Activated naive CD4-positive, alpha-beta T cell treated with anti-CD3 and anti-CD28 coated beads, Interleukin-2, amount 10 ng/mL, durations not matched to agents 7 days and 5 days (primary cell): ENCODE measurements around the gene TMEM245.

Source experiments
- CTCF ChIA-PET: fragments of 350-600 bp; sonication (Branson Sonifier 250); formaldehyde crosslinking; loops from one replicate; lab custom pipeline; 2021; ENCODE audit warnings: antibody characterized with exemption; lab: Charles Lee
- DNase-seq: peaks from one replicate; pipeline ENCODE4 v3.0.0-alpha.2; 2020
- H3K27ac Mint-ChIP-seq: one replicate; pipeline ENCODE4 v1.8.0; 2021; ENCODE audit warnings: mild to moderate bottlenecking, moderate library complexity, mixed read lengths
- H3K27me3 Mint-ChIP-seq: one replicate; pipeline ENCODE4 v1.8.0; 2021; ENCODE audit warnings: mild to moderate bottlenecking, mixed read lengths
- H3K36me3 Mint-ChIP-seq: one replicate; pipeline ENCODE4 v1.8.0; 2021; ENCODE audit warnings: mixed read lengths
- H3K4me1 Mint-ChIP-seq: one replicate; pipeline ENCODE4 v1.8.0; 2021; ENCODE audit warnings: mixed read lengths
- H3K4me3 Mint-ChIP-seq: one replicate; pipeline ENCODE4 v1.8.0; 2021; ENCODE audit warnings: mild to moderate bottlenecking, moderate library complexity, mixed read lengths
- H3K9me3 Mint-ChIP-seq: one replicate; pipeline ENCODE4 v1.8.0; 2021; ENCODE audit warnings: mixed read lengths

Gene TMEM245

GRCh38 chr9:109119439-109120203, at the start of gene TMEM245:
TSS of gene TMEM245 (minus strand) at chr9:109119947. CDS start at chr9:109119913, 34 bp downstream.
- H3K27me3 Mint-ChIP-seq: no peaks in the 10 kb centered on the region
- peak within 1 kb of the TSS; percentile 90 for H3K27ac Mint-ChIP-seq
- peak within 1 kb of the TSS; percentile 97 for H3K4me3 Mint-ChIP-seq
- DNase-seq: peak; percentile 98
- no peaks in the 10 kb centered on the region for H3K9me3 Mint-ChIP-seq
- peaks cover 53% of the 10 kb centered on the region for H3K4me1 Mint-ChIP-seq
- peaks cover 24% of the 10 kb centered on the region for H3K36me3 Mint-ChIP-seq
- CTCF ChIA-PET: interaction anchor here (0.6 to 1.7 kb wide), 4 partner anchors 13 to 109 kb away, joined by 3 to 4 read pairs (median 4); no protein-coding TSS in a partner anchor

- no peaks in the 10 kb centered on the region for H3K36me3 Mint-ChIP-seq
- no peak overlapping the region for H3K27ac Mint-ChIP-seq
- CTCF ChIA-PET: no interaction called here
- H3K4me3 Mint-ChIP-seq: no peak overlapping the region
- no peak for DNase-seq
- H3K4me1 Mint-ChIP-seq: peaks cover 12% of the 10 kb centered on the region
- peaks cover 68% of the 10 kb centered on the region for H3K27me3 Mint-ChIP-seq
- H3K9me3 Mint-ChIP-seq: no peaks in the 10 kb centered on the region
Measured at GRCh38 chr9:109168170-109168569, 48.4 kb upstream of the TMEM245 start.

DNA sequence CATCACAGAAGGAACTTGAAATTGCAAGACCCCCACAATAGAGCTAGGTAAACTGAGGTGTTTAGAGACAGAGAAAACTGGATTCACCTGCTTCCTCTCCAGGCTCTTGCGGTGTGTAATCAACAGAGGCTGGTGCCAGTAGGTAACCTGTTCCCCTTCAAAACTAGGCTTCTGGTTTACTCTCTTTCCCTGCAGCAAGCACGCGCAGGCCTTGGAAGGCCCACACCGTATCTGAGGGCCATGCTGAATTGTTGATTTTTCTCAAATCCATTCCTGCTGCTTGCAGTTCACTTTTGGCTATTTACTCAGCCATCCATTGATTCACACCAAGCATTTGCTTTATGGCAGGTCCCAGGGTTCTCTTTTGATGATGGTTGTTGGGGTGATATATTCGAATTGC, 48.0 kb upstream of the TMEM245 start:
- no peak overlapping the region for H3K27ac Mint-ChIP-seq
- no peaks in the 10 kb centered on the region for H3K36me3 Mint-ChIP-seq
- H3K4me1 Mint-ChIP-seq: peaks cover 12% of the 10 kb centered on the region
- no peaks in the 10 kb centered on the region for H3K9me3 Mint-ChIP-seq
- no peak for DNase-seq
- H3K4me3 Mint-ChIP-seq: peak overlapping the region; percentile 58
- H3K27me3 Mint-ChIP-seq: peaks cover 73% of the 10 kb centered on the region
- CTCF ChIA-PET: no interaction called here

DNA sequence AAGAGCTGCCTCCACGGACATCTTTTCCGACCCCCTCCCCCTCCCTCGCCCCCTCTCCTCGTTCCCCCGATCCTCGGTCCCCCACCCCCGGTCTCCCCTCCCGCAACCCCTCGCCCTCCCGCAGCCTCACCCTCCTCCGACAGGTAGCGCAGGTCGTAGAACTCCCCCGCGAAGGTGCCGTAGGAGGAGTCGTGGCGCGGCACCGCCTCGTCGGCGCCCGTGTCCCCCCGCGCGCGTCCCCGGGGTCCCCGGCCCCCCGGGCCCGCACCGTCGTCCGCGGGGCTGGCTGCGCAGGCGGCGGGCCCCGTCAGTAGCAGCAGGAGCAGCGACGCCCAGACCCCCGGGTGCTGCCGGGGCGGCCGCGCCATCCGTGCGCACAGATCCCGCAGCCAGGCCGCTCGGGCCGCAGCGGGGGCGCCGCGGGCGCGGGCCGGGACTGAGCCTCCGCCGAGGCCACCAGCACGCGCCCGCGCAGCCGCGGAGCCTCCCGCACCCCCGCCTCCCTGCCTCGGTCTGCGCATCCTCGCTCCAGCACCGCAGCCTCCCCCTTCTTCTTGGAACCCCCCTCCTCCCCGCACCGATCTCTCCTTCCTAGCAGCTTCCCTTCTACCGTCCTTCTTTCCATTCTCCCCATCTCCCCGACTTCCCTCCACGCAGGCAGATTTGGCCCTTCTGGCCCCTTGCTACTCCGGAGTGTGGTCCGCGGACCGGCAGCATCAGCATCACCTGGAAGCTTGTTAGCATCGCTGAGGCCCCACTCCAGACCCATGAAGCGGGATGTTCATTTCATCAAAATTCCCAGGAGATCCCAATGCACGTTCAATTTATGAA, 47.2 kb upstream of the TMEM245 start, which contains the start of gene FRRS1L:
Gene FRRS1L (minus strand): TSS at position 479 of the 831 bp plus-strand sequence. CDS start 111 bp downstream, at position 368.
- no peak for DNase-seq
- H3K27ac Mint-ChIP-seq: no peak within 1 kb of the TSS

GRCh38 chr9:109166171-109166770, 46.5 kb upstream of the TMEM245 start:
- peaks cover 7% of the 10 kb centered on the region for H3K4me1 Mint-ChIP-seq
- no peak overlapping the region for H3K27ac Mint-ChIP-seq
- peaks cover 72% of the 10 kb centered on the region for H3K27me3 Mint-ChIP-seq
- CTCF ChIA-PET: interaction anchor here (1.0 kb wide), 1 partner anchor 61 kb away, joined by 3 read pairs; no protein-coding TSS in a partner anchor
- no peaks in the 10 kb centered on the region for H3K36me3 Mint-ChIP-seq
- DNase-seq: no peak
- H3K4me3 Mint-ChIP-seq: no peak overlapping the region
- no peaks in the 10 kb centered on the region for H3K9me3 Mint-ChIP-seq

More for the DNA sequence above, 47.2 kb upstream of the TMEM245 start, which contains the start of gene FRRS1L:
- Mint-ChIP-seq H3K4me3 (peak within 1 kb of the TSS; percentile 58), H3K9me3 (no peaks in the 10 kb centered on the region), H3K4me1 (peaks cover 11% of the 10 kb centered on the region), H3K27me3 (peaks cover 74% of the 10 kb centered on the region), H3K36me3 (no peaks in the 10 kb centered on the region)
- CTCF ChIA-PET: no interaction called here

DNA sequence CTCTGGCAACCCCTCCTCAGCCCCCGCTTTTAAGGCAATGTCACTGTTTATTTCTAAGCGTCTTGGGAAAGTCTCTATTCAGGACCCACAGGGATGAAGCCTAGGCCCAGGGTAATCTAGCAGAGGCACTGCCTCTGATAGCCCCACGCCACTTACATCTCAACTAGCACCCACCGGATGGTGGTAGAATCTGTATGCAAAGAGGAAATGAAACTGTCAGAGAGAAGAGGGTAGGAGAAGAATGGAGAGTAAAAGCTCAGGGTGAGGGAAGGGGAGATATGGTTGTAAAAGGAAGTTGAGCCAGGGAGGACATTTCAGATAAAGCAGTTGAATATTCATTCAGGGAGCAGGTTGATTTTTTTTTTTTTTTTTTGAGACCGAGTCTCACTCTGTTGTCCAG, 44.3 kb upstream of the TMEM245 start:
- Mint-ChIP-seq H3K4me3 (no peak overlapping the region), H3K36me3 (no peaks in the 10 kb centered on the region), H3K27ac (no peak overlapping the region), H3K9me3 (no peaks in the 10 kb centered on the region), H3K27me3 (peaks cover 73% of the 10 kb centered on the region), H3K4me1 (peaks cover 7% of the 10 kb centered on the region)
- CTCF ChIA-PET: interaction anchor here (0.6 kb wide), 1 partner anchor 20 kb away, joined by 3 read pairs; no protein-coding TSS in a partner anchor
- no peak for DNase-seq

DNA sequence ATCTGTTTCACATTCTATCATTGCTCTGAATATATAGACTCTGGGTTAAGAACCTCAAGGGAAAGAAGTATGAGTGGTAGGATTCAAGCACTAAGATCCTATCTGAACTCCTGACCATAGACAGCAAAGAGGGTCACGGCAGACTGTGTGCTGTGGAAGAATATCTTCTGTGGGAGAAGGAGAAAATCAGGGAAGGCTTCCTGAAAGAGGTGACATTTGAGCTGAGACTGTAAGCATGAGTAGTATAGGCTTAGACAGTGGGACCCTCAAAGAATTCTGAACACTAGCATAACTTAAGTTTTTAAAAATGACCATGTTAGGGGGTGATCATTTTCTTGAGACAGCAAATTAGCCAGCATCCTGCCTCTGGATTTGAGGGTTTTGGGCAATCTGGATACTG, 43.4 kb upstream of the TMEM245 start:
- peaks cover 70% of the 10 kb centered on the region for H3K27me3 Mint-ChIP-seq
- CTCF ChIA-PET: no interaction called here
- H3K4me1 Mint-ChIP-seq: peaks cover 7% of the 10 kb centered on the region

GRCh38 chr9:109162677-109163076, 42.9 kb upstream of the TMEM245 start:
- Mint-ChIP-seq H3K9me3 (no peaks in the 10 kb centered on the region), H3K27me3 (peaks cover 67% of the 10 kb centered on the region), H3K4me1 (peaks cover 7% of the 10 kb centered on the region), H3K4me3 (no peak overlapping the region), H3K27ac (no peak overlapping the region), H3K36me3 (no peaks in the 10 kb centered on the region)
- no peak for DNase-seq
- CTCF ChIA-PET: no interaction called here

More for the DNA sequence above, 43.4 kb upstream of the TMEM245 start:
- no peak overlapping the region for H3K27ac Mint-ChIP-seq
- DNase-seq: no peak
- H3K4me3 Mint-ChIP-seq: no peak overlapping the region
- no peaks in the 10 kb centered on the region for H3K36me3 Mint-ChIP-seq
- H3K9me3 Mint-ChIP-seq: no peaks in the 10 kb centered on the region

GRCh38 chr9:109161471-109161870, 41.7 kb upstream of the TMEM245 start:
- peaks cover 57% of the 10 kb centered on the region for H3K27me3 Mint-ChIP-seq
- CTCF ChIA-PET: no interaction called here

GRCh38 chr9:109159583-109159982, 39.8 kb upstream of the TMEM245 start:
- no peak for DNase-seq
- H3K9me3 Mint-ChIP-seq: no peaks in the 10 kb centered on the region
- no peak overlapping the region for H3K27ac Mint-ChIP-seq
- peaks cover 43% of the 10 kb centered on the region for H3K27me3 Mint-ChIP-seq
- CTCF ChIA-PET: no interaction called here
- H3K4me3 Mint-ChIP-seq: no peak overlapping the region
- no peaks in the 10 kb centered on the region for H3K36me3 Mint-ChIP-seq
- peaks cover 3% of the 10 kb centered on the region for H3K4me1 Mint-ChIP-seq

More at GRCh38 chr9:109161471-109161870, 41.7 kb upstream of the TMEM245 start:
- no peaks in the 10 kb centered on the region for H3K9me3 Mint-ChIP-seq
- no peak overlapping the region for H3K27ac Mint-ChIP-seq
- peaks cover 3% of the 10 kb centered on the region for H3K4me1 Mint-ChIP-seq
- no peak for DNase-seq
- H3K4me3 Mint-ChIP-seq: no peak overlapping the region
- H3K36me3 Mint-ChIP-seq: no peaks in the 10 kb centered on the region

DNA sequence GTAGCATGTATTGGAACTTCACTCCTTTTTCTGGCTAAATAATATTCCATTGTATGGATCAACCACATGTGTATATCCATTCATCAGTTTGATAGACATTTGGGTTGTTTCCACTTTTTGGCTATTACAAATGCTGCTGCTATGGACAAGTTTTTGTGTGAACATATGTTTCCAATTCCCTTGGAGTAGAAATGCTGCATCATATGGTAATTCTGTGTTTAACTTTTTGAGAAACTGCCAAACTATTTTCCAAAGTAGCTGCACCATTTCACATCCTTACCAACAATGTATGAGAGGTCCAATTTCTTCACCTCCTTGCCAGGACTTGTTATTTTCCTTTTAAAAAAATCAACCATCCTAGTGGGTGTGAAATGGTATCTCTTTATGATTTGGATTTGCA, 38.9 kb upstream of the TMEM245 start:
- H3K4me3 Mint-ChIP-seq: no peak overlapping the region
- H3K36me3 Mint-ChIP-seq: no peaks in the 10 kb centered on the region
- H3K27ac Mint-ChIP-seq: no peak overlapping the region
- H3K27me3 Mint-ChIP-seq: peaks cover 38% of the 10 kb centered on the region
- no peaks in the 10 kb centered on the region for H3K4me1 Mint-ChIP-seq
- peaks cover 4% of the 10 kb centered on the region for H3K9me3 Mint-ChIP-seq
- CTCF ChIA-PET: interaction anchor here (0.6 kb wide), 1 partner anchor 71 kb away, joined by 3 read pairs; no protein-coding TSS in a partner anchor
- no peak for DNase-seq

DNA sequence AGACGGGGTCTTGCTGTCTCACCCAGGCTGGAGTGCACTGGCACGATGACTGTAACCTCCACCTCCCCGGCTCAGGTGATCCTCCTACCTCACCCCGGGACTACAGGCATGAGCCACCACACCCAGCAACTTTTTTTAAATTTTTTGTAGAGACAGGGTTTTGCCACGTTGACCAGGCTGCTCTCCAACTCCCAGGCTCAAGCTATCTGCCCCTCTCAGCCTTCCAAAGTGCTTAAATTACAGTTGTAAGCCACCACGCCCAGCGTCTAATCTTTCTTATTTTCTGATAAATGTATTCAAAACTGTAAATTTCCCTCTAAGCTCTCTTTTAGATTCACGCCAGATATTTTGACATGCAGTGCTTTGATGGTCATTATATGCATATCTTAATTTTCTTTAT, 37.0 kb upstream of the TMEM245 start:
- H3K4me1 Mint-ChIP-seq: no peaks in the 10 kb centered on the region
- peaks cover 24% of the 10 kb centered on the region for H3K27me3 Mint-ChIP-seq
- no peak for DNase-seq
- no peak overlapping the region for H3K27ac Mint-ChIP-seq
- no peak overlapping the region for H3K4me3 Mint-ChIP-seq
- peaks cover 14% of the 10 kb centered on the region for H3K9me3 Mint-ChIP-seq
- no peaks in the 10 kb centered on the region for H3K36me3 Mint-ChIP-seq
- CTCF ChIA-PET: interaction anchor here (1.6 kb wide), 1 partner anchor 11 kb away, joined by 5 read pairs; no protein-coding TSS in a partner anchor

- DNase-seq: no peak
- H3K4me3 Mint-ChIP-seq: no peak overlapping the region
- peaks cover 19% of the 10 kb centered on the region for H3K27me3 Mint-ChIP-seq
- H3K9me3 Mint-ChIP-seq: peaks cover 14% of the 10 kb centered on the region
- no peak overlapping the region for H3K27ac Mint-ChIP-seq
- CTCF ChIA-PET: no interaction called here
- H3K4me1 Mint-ChIP-seq: no peaks in the 10 kb centered on the region
- no peaks in the 10 kb centered on the region for H3K36me3 Mint-ChIP-seq
Measured at GRCh38 chr9:109150925-109151545, 31.3 kb upstream of the TMEM245 start.
